Left forelimb (tissue), 1 donor: ENCODE data around the gene TPSD1.
"Not testable (repeated sequence)": the region's sequence is repeated elsewhere in the genome, so short reads cannot be mapped to it uniquely, and the experiment has no call there.

Source experiments
- DNase-seq: peaks from one replicate; pipeline ENCODE4 v3.0.0-alpha.2; 2018; ENCODE audit warnings: low spot score

Gene TPSD1

DNA sequence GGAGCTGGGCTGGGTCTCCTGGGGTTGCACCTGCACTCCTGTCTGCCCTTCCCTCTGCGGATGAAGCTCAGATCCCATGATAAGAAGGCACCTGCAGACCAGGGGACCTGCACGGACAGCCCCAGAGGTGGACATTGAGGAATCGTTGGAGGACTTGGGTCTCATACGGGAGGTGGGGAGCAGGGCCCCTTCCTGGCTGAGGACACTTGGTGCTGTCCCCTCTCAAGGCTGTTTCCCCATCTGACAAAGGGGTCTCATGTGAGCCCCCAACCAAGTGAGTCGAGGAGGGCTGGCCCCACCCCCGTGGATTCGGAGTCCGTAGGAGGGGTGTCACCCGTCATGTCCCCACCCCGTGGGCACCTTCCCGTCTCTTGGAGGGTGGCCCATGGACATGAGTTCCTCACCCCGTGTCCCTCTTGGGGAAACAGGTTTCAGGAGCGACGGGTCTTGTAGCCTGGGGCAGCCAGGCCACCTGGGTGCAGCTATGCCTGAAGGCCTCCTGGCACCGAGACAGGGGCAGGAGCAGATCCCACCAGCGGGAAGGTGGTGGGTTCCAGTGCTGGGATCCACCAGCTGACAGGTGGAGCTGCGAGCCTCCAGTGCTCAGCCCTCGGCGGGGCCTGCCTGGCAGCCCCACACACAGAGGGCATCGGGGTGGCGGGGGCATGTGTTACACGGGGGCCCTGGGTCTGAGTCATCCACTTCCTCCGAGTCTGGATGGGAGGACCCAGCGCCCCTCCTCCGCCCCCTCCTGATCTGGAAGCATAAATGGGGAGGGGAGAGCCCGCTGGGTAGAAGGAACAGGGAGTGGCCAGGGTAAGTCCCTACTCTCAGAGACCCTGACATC lies at the start of gene TPSD1:
TPSD1 (plus strand) TSS at position 794 of the 847 bp plus-strand sequence. CDS start 212 bp downstream, outside the sequence.
- DNase-seq, result not testable (repeated sequence)

GRCh38 chr16:1206326-1206725 lies 49.5 kb upstream of the TPSD1 start:
- no peak for DNase-seq

DNA sequence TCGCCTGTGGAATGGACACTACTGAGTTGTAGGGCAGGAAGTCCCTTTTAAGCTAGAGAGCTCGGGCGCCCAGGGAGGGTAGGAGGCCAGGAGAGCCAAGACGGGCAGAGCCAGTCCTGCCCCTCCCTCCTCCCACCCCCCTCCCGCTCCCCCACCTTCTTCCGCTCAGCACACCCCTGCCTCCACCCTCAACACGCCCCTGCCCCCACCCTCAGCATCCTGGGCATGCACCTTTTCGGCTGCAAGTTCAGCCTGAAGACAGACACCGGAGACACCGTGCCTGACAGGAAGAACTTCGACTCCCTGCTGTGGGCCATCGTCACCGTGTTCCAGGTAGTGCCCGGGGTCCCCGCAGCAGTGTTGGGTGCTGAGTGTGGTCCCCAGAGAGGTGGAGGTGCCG lies 49.1 kb upstream of the TPSD1 start:
- no peak for DNase-seq

- DNase-seq, result no peak
Observed at GRCh38 chr16:1208239-1208830, 47.5 kb upstream of the TPSD1 start.

GRCh38 chr16:1209081-1209480 lies 46.8 kb upstream of the TPSD1 start:
- DNase-seq, result no peak

DNA sequence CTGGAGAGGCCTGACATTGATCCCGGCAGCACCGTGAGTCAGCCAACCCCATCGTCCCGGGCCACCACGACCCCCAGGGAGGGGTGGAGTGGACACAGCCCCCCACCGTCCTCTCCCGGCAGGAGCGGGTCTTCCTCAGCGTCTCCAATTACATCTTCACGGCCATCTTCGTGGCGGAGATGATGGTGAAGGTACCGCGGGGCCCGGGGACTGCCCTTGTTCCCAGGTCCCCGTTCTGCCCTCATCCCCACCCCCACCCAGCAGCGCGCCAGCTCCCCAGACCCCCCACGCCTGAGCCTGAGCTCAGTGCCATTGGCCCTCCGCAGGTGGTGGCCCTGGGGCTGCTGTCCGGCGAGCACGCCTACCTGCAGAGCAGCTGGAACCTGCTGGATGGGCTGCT lies 45.4 kb upstream of the TPSD1 start:
- no peak for DNase-seq

- no peak for DNase-seq
Observed at GRCh38 chr16:1211451-1212268, 44.2 kb upstream of the TPSD1 start.

DNA sequence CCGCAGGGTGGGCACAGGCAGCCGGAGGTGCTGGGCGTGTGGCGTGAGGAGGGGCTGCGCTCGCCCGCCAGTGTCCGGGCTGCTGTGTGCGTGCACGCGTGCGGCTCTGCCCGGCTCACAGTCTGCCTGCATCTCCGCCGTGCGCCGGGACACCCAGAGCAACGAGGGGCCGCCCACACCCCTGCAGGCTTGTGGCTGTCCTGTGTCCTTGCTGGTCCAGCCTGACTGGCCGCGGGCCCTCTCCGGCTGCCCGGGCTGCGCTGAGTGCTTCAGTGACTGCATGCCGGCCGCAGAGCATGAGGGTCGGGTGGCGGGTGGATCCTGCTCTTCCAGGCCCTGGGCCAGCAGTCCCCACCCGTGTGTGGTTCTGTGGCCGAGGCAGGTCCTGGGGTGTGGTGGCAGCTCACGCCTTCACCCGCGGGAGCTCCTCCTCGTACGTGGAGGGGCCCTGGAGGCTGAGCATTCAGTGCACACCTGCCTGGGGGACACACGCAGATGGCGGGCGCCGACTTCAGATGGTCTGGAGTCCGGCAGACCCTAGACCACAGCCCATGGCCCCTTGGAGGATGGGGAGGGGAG lies 43.2 kb upstream of the TPSD1 start:
- DNase-seq, result no peak

GRCh38 chr16:1213231-1213630 lies 42.6 kb upstream of the TPSD1 start:
- no peak for DNase-seq

GRCh38 chr16:1213796-1214372 lies 42.0 kb upstream of the TPSD1 start:
- no peak for DNase-seq

DNA sequence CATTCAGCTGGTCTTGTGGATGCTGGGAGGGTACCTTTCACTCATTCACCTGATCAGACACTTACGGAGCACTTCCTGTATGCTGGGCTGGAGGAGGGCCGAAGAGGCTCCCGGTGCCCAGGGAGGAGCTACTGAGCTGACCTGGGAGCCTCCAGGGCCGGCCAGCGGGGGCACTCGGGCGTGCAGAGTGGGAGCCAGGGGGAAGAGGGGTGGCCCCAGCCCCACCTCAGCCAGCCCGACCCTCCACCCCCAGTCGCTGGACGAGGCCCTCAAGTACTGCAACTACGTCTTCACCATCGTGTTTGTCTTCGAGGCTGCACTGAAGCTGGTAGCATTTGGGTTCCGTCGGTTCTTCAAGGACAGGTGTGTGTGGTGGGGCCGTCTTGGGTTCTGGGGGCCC lies 41.1 kb upstream of the TPSD1 start:
- no peak for DNase-seq

DNA sequence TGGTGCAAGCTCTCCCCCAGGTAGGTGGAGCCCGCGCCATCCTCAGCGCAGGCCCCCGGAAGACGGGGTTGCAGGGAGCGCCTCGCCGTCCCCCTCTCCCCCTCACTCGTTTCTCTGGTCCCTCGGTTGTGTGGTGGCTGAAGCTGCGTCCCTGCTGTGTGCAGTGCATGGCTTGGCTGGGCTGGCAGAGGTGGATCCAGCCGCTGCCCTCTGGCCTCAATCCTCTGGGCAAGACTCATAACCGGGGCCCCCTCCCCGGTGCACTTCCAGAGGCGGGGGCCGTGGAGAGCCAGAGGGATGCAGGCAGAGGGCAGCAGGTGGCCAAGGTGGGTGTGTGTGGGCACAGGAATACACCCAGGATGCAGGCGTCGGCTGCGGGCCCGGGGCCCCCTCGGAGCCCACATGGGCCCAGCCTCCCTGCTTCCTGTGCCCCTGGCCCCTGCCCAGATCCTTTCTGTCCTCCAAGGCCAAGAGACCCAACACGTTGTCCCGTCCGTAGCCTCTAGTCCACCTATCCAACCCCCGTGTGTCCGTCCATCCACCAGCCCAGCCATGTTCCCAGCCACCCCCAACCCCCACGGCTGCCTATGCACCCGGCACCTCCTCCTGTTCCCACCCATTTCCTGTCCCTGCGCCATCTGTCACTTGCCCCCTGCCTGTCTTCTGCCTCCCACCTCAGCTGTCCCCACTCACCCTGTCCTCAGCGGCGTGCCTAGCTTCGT lies 40.1 kb upstream of the TPSD1 start:
- no peak for DNase-seq

GRCh38 chr16:1216296-1216619 lies 39.6 kb upstream of the TPSD1 start:
- DNase-seq, result no peak

GRCh38 chr16:1216681-1217400 lies 39.0 kb upstream of the TPSD1 start:
- DNase-seq, result no peak

DNA sequence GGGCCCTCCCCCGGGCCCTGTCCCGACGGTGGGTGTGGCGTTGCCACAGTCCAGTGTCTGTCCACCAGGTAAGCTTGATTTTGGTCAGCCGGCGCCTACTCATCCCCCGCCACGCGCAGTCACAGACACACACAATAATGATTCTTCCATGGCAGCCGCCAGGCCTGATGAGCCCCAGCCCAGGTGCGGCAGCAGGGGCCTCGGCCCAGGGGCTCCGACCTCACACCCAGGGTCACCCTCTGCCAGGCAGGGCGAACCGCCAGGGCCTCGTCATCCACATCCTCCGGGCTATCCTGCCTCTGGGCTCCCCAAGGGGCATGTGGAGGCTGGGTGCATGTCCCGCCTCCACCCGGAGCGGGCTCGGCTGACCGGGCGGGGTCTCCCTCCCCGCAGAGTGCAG lies 38.3 kb upstream of the TPSD1 start:
- no peak for DNase-seq

DNA sequence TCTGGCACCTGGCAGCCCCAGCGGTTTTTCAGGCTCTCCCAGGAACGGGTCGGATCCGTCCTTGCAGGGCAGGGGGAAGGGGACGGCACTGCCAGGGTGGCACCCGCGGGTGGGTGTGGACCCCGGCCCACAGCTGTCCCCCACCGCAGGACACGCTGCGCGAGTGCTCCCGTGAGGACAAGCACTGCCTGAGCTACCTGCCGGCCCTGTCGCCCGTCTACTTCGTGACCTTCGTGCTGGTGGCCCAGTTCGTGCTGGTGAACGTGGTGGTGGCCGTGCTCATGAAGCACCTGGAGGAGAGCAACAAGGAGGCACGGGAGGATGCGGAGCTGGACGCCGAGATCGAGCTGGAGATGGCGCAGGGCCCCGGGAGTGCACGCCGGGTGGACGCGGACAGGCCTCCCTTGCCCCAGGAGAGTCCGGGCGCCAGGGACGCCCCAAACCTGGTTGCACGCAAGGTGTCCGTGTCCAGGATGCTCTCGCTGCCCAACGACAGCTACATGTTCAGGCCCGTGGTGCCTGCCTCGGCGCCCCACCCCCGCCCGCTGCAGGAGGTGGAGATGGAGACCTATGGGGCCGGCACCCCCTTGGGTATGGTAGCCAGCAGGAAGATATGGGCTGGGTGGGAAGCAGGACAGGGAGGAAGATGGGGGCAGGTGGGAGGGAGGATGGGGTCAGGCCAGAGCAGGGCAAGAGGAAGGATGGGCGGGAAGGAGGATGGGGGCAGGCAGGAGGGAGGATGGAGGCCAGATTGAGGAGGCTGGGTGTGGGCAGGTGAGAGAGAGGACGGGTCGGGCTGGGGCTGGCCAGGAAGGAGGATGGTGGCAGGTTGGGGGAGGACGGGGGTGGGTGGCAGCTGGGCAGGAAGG lies 37.6 kb upstream of the TPSD1 start:
- DNase-seq, result no peak

DNA sequence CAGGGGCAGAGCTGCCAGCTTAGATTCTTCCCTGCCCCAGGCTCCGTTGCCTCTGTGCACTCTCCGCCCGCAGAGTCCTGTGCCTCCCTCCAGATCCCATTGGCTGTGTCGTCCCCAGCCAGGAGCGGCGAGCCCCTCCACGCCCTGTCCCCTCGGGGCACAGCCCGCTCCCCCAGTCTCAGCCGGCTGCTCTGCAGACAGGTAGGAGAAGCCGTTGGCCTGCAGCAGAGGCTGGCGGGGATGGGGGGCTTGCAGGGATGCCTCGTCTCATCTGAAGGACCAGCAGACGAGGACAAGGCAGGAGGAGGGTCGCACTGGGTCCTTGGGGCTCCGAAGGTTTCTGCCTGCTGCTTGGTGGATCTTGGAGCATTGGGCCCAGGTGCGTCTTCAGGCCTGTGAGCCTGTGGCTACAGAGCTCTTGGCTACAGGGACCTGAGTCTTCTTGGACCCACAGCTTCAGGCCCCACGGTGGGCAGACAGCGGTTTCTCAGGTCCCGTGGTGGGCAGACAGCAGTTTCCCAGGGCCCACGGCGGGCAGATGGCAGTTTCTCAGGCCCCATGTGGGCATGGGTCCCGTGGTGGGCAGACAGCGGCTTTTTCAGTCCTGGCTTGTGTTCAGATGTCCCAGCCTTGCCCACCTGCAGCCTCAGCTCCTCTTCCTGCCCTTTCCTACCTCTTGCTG lies 36.8 kb upstream of the TPSD1 start:
- no peak for DNase-seq

- no peak for DNase-seq
Observed at GRCh38 chr16:1220098-1220728, 35.7 kb upstream of the TPSD1 start.
